ENCODE measurements around the gene ADPRHL1.

Gene ADPRHL1

DNA sequence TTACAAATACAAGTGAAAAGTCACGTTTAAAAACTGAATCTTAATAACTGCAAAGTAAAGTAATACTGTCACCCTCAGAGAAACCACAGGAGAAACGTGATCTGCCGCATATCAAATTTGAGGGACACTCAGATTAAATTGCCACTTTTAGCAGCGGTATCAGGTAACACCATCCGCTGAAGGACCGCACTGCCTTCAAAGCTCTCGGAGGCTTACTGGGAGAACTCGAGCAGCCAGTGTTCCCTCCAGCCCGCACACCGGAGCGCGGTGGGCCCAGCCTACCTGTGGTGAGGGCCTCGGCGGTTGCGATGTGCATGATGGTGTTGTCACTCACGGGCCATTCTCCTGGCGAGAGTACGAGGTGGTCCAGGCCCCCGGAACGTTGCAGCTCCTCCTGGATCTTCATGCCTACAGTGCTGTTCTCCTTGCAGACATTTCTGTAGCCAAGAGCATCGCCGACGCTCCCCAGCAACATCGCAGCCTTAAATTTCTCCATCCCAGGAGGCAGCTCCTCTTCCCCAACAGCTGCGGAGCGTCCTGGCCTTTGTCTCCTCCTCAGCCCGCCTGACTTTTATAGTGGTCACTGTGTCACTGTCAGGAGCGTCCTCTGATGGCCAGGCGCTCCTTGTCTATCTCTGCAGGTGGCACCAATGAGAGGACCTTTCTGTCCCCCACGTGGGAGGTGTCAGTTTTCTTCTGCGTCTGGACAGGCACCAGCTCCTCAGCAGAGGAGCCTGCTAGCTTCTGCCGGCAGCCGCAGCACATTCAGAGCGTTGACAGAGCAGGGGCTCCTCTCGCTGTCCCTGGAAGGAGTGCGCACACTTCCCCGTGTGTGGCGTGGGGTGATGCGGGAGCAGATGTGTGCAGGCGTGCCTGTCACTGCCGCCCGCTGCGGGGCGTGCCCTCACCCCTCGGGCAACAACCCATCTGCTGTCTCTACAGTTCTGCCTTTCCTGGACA is at the start of gene ADPRHL1:
Gene ADPRHL1 (minus strand): TSS at position 547 of the 960 bp plus-strand sequence. CDS start 51 bp downstream, at position 496.
- DNase-seq (ENCODE audit: insufficient read length, low spot score) (no peak), FAIRE-seq (no peak)
- no peak for TF ChIP-seq POLR2A (IDR thresholded peaks at IDR 0.05; ENCODE audit: low read depth, low read length)

DNA sequence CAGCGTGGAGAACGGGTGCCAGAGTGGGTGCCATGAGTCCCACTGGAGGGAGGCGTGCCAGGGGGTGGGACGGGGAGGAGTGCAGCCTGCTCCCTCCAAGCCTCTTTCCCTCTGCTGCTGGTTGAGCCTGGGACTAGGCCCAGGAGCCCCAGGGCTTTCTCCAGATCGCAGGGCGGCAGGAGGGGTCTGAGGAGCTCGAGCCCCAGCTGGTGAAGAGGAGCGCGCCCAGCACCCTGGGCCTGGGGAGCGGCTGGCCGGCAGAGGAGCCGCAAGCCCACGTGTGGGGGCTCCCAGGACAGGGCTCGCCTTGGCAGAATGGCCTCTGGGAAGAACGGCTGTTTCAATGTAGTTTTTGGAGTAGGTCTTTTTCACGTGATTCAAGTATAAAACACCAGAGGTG is 49.4 kb upstream of the ADPRHL1 start:
- FAIRE-seq (no peak), DNase-seq (ENCODE audit: insufficient read length, low spot score) (no peak)
- no peak for TF ChIP-seq POLR2A (IDR thresholded peaks at IDR 0.05; ENCODE audit: low read depth, low read length)

DNA sequence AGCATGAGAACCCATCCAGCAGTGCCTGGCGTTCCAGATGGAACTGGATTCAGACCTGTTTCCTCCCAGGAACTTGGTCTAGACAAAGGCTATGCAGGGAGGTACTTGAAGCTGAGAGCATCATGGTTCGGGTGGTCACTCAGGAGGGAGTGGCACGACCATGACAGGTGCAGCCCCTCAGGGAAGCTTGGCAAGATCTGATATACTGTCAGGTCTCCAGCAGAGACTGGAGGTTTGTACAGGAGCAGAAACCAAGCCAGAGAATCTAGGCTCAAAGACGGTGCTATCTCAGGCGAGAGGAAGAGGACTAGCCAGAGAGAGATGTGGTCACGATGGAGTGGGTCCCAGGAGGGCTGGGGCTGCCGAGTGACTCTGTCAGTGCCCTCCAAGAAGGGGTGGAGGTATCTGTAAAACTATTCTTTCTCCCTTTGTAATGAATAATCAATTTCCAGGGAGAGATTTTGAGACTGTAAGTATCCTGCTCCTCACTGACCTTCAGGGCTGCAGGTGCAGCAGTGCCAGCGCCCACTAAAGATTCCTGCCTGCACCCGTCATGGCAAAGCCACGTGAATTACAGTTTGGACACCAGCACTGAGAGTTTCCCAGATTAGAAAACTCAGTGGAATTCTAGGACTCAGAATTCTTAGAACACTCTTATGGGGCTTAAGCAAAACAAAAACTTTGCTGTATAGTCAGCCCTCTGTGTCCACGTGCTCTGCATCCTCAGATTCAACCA is 47.4 kb upstream of the ADPRHL1 start:
- no peak for TF ChIP-seq POLR2A (IDR thresholded peaks at IDR 0.05; ENCODE audit: low read depth, low read length)
- DNase-seq (ENCODE audit: insufficient read length, low spot score), result no peak
- no peak for FAIRE-seq

DNA sequence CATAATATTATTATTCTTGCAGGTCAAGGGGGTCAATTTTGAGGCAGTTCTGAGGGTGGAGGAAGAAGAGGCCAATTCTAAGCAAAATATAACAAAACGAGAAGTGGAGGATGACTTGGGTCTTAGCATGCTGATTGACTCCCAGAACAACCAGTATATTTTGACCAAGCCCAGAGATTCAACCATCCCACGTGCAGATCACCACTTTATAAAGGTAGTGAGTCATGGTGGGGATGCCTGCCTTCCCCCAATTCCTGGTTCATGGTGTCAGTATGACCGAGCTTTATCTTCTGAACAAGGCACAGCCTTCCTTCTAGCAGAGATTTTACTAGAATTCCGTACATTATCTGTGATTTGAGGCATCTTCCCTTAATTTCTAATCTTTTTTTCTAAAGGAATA is 46.6 kb upstream of the ADPRHL1 start:
- FAIRE-seq, result peak; percentile 15
- DNase-seq (ENCODE audit: insufficient read length, low spot score), result no peak
- no peak for TF ChIP-seq POLR2A (IDR thresholded peaks at IDR 0.05; ENCODE audit: low read depth, low read length)

DNA sequence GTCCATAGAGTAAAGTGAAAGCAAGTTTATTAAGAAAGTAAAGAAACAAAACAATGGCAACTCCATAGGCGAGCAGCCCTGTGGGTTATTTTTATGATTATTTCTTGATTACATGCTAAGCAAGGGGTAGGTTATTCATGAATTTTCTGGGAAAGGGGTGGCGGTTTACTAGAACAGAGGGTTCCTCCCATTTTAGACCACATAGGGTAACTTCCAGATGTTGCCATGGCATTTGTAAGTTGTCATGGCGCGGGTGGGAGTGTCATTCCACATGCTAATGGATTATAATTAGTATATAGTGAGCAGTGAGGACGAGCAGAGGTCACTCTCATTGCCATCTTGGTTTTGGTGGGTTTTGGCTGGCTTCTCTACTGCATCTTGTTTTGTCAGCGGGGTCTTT is 45.6 kb upstream of the ADPRHL1 start:
- TF ChIP-seq POLR2A (IDR thresholded peaks at IDR 0.05; ENCODE audit: low read depth, low read length), result no peak
- DNase-seq (ENCODE audit: insufficient read length, low spot score) (no peak), FAIRE-seq (no peak)

DNA sequence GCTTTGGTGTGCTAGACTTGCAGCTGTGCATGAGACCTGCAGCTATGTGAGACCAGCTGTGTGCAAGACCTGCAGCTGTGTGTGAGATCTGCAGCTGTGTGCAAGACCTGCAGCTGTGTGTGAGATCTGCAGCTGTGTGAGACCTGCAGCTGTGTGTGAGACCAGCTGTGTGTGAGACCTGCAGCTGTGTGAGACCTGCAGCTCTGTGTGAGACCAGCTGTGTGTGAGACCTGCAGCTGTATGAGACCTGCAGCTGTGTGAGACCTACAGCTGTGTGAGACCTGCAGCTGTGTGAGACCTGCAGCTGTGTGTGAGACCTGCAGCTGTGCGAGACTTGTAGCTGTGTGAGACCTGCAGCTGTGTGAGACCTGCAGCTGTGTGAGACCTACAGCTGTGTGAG is 43.9 kb upstream of the ADPRHL1 start:
- FAIRE-seq, result peak; percentile 6

DNA sequence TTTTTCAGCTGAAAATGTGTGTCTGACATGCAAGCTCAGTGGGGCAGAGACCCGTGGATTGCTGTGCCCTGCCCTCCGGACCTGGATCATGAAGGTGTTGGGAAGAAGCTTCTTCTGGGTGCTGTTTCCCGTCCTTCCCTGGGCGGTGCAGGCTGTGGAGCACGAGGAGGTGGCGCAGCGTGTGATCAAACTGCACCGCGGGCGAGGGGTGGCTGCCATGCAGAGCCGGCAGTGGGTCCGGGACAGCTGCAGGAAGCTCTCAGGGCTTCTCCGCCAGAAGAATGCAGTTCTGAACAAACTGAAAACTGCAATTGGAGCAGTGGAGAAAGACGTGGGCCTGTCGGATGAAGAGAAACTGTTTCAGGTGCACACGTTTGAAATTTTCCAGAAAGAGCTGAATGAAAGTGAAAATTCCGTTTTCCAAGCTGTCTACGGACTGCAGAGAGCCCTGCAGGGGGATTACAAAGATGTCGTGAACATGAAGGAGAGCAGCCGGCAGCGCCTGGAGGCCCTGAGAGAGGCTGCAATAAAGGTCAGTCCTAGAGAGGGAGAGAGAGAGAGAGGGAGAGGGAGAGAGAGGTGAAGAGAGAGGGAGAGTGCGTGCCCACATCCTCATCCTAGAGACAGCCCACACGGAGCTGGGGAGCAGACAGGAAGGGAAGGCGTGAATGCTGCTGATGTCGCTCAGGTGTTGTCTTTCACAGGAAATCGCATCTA is 42.4 kb upstream of the ADPRHL1 start:
- FAIRE-seq (no peak), DNase-seq (ENCODE audit: insufficient read length, low spot score) (no peak)
- TF ChIP-seq POLR2A (IDR thresholded peaks at IDR 0.05; ENCODE audit: low read depth, low read length), result no peak

More for the DNA sequence above, 43.9 kb upstream of the ADPRHL1 start:
- no peak for TF ChIP-seq POLR2A (IDR thresholded peaks at IDR 0.05; ENCODE audit: low read depth, low read length)
- no peak for DNase-seq (ENCODE audit: insufficient read length, low spot score)

DNA sequence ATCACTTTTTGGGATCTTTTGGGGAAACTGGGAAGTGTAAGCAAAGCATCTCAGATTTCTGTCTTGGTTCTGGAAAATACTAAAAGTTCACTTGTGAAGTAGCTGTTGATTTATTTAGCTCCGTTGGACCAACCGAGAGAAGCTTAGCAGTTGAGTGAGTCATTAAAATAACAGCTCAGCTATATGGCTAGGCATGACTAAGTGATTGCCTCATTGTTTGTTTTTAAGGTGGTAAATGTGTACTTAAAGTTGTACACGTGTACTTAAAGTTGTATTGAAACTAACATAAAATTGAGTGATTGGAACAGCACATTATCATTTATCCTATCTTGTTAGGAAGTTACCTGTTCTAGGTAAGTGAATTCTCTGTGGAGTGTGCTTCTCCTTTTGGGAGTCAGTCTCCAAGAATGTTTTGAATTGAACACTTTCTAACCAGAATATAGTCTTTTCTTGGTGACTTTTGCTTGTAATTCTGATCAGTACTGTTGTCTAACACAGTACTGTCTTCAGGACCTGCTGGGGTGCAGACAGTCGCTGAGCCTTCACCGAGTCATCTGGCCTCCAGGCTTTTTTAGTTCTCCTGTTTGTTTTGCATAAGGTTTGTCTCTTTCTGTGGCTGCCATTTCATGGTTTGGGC is 40.1 kb upstream of the ADPRHL1 start:
- TF ChIP-seq POLR2A (IDR thresholded peaks at IDR 0.05; ENCODE audit: low read depth, low read length), result no peak
- peak; percentile 88 for DNase-seq (ENCODE audit: insufficient read length, low spot score)
- FAIRE-seq, result peak; percentile 97

DNA sequence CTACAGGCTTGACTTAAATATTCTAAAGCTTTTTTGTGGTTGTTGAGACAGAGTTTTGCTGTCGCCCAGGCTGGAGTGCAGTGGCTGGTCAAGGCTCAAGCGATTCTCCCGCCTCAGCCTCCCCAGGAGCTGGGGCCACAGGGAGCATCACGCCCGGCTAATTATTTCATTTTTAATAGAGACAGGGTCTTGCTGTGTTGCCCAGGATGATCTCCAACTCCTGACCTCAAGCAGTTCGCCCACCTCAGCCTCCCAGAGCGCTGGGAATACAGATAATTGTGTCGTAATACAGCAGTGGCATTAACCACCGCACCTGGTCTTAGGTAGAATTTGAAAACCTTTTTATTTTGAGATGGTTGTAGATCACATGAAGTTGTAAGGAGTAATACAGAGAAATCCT is 38.7 kb upstream of the ADPRHL1 start:
- FAIRE-seq (no peak), DNase-seq (ENCODE audit: insufficient read length, low spot score) (no peak)
- TF ChIP-seq POLR2A (IDR thresholded peaks at IDR 0.05; ENCODE audit: low read depth, low read length), result no peak

DNA sequence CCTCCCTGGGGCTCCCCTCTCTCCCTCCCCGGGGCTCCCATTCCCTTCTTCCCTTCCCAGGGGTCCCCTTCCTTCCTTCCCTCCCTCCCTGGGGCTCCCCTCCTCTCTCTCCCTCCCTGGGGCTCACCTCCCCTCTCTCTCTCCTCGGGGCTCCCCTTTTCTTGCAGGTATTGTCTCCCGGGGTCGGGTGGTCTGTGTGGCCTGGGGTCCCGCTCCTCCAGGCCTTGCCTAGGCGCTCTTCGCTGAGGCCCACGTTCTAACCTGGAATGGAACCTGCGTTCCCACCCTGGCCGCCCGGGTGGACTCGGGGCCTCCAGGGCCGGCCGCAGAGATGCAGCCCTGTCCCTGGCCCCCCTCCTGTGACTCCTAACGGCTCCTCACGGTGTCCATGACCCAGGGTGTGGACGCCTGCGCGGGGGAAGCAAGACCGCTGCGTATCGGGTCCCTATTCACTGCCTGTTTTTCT is 38.2 kb upstream of the ADPRHL1 start:
- no peak for FAIRE-seq
- no peak for TF ChIP-seq POLR2A (IDR thresholded peaks at IDR 0.05; ENCODE audit: low read depth, low read length)
- DNase-seq (ENCODE audit: insufficient read length, low spot score), result peak; percentile 62

DNA sequence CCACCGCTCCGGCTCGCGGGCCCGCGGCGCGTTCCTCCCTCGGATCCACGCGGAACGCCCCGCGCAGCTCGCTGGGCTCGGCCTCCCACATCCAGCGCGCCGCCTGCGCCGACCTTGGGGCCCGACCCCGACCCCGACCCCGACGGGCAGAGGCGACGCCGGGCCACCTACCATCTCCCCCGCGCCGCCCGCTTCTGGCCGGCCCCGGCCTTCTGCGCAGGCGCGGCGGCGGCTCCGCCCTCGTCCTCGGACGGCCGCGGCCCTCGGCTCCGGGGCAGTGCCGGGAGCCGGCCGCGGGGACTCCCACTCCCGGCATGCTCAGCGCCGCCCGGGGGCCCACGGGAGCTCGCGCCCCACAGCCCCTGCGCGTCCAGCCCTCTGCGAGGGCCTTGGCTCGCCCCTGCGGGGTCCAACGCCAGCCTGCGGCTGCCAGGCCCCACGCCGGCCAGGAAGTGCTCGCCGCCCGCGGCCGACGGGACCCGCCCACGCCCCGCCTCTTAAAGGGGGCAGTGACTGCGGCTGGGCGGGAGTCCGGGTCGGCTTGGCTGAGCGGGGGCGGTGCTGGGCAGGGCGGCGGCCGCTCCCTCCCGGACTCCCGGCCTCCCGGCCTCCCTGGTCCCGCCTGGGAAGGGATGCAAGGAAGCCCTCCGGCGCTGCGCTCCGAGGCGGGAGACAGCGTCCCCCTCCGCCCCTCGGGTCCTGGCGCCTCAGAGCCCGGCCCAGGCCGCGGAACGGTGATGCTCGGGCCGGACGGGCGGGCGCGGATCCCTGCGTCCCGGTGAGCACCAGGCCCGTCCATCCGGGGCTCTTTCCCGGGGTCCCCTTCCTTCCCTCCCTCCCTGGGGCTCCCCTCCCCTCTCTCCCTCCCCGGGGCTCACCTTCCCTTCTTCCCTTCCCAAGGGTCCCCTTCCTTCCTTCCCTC is 37.5 kb upstream of the ADPRHL1 start, which contains the start of gene DCUN1D2:
Gene DCUN1D2 (minus strand): TSS at position 216 of the 922 bp plus-strand sequence. CDS start 42 bp downstream, at position 174.
- FAIRE-seq (no peak), DNase-seq (ENCODE audit: insufficient read length, low spot score) (peak; percentile 97)
- peak; percentile 75 for TF ChIP-seq POLR2A (IDR thresholded peaks at IDR 0.05; ENCODE audit: low read depth, low read length)

Data from H54 (cell line).